ENCODE measurements around the gene CLPTM1L.

The CLPTM1L gene

GRCh38 chr5:1344975-1345838 lies at the start of gene CLPTM1L:
Gene CLPTM1L, minus strand, starts transcription at chr5:1345099. Its CDS starts 258 bp downstream, at chr5:1344841.
- peak; percentile 48 for DNase-seq

DNA sequence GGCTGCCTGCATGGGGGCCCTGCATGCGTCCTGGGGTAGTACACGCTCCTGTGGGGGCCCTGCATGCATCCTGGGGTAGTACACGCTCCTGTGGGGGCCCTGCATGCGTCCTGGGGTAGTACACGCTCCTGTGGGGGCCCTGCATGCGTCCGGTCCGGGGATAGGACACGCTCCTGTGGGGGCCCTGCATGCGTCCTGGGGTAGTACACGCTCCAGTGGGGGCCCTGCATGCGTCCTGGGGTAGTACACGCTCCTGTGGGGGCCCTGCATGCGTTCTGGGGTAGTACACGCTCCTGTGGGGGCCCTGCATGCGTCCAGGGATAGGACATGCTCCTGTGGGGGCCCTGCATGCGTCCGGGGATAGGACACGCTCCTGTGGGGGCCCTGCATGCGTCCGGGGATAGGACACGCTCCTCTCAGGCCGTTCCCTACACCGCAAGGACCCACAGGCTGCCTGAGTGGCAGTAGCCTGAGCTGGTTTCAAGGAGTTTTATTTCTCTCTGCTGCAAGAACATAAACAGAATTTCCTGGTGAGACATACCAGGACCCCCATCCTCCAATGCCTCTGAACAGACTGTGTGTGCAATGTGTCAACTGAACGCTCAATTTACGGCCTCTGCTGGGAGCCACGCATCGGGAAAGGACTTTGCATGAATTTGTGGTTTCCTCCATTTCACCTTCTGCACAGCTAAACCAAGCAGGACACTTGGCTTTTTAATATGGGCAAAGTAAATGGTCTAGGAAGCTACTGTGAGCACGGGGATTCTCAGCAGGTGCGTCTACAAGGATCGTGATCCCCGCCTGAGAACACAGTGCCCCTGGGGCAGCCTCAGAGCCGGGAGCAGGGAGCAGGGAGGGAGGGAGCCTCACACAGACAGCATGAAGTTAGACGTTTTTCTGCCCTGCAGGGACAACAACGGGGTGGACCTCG lies 48.9 kb upstream of the CLPTM1L start:
- DNase-seq, result no peak

- DNase-seq, result no peak
These were observed 48.1 kb upstream of the CLPTM1L start for GRCh38 chr5:1392801-1393565.

DNA sequence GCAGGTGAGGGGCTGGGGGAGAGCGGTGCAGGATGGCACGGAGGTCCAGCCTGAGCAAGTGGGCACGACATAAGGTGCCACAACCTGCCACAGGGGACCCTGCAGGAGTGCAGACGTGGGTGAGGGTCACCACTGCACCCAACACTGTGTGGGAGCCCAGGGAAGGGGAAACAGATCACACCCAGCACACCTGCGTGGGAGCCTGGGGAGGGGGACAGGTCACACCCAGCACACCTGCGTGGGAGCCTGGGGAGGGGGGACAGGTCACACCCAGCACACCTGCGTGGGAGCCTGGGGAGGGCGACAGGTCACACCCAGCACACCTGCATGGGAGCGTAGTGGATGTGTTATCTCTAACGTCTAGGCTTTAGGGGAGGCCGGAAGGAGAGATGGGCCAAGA lies 47.4 kb upstream of the CLPTM1L start:
- no peak for DNase-seq

GRCh38 chr5:1391691-1392090 lies 46.8 kb upstream of the CLPTM1L start:
- no peak for DNase-seq

GRCh38 chr5:1390861-1391600 lies 46.1 kb upstream of the CLPTM1L start:
- no peak for DNase-seq

- DNase-seq, result no peak
These were observed 45.4 kb upstream of the CLPTM1L start for GRCh38 chr5:1390333-1390732.

GRCh38 chr5:1388383-1388967 lies 43.6 kb upstream of the CLPTM1L start:
- DNase-seq, result no peak

DNA sequence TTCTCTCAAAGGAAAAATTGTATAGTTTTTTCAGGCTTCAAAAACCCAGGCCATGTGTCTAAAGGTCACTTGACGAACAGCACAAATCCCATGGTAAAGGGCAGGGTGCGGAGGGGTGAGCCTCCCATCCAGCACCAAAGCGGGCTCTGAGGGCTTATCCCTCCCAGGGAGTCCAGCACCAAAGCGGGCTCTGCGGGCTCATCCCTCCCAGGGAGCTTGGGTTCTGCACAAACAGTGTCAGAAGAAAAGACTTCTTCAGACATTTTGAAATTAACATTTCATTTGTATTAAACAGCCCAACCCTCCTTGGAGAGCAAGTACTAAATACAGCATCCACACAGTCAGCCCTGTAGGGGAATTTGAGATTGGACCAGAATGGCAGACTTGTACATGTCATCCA lies 43.0 kb upstream of the CLPTM1L start:
- no peak for DNase-seq

GRCh38 chr5:1387059-1387755 lies 42.3 kb upstream of the CLPTM1L start:
- no peak for DNase-seq

DNA sequence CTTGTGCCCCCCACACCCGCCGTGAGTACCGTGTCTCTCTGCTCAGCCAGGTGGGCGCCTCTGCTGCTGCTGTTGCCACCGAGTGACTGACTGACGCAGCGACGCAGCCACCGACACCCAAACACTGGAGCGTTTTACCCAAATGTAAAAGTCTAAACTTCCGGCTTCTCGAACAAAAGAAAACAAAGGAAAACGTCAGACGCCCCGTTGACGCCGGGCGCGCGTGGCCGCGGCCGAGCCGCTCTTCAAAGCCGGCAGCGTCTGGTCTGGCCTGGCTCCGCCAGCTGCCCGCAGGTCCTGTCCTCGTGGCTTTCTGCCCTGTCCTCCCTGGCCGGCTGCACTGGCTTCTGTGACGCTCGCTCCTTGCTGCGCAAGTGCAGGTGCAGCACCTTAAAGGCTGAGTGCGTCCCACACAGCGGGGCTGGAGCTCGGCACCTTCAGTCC lies 41.4 kb upstream of the CLPTM1L start:
- DNase-seq, result no peak

DNA sequence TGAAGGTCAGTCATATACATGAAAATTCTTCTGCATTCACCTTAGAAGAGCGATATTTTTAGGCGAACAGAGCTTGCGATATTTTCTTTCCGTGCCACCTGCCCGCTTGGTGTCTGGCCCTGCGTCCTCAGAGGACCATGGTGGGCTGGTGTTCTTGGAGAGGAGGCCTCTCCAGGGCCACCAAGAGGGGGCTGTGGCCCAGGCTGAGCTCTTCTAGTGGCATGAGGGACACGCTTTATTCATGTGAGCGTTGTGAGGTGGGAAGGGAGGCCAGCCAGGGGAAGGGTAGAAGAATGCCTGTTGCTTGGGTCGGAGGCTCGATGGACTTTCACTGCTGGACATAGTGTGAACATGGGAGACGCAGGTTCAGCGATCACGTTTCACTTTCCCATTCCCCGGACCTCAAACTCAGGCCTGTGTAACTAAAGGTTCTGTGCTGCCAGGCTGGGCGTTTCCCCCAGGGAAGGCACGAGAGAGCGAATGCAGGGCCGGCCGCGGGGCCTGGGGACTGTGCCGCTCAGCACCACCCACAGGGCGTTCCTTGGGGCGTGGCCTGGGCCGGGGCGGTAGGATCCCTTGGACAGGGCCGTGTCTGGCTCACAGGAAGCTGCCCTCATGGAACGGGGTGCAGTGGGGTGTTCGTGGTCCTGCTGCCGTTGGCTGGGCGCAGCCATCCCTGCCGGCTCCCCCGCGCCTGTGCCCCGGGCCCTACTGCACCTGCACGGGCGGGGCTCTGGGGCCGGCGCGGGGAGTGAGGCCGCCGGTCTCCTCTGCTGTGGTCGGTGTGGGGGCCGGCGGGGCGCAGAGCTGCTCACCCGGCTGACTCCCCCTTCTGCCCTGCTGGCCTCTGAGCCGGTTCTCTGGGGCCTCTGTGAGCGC lies 40.7 kb upstream of the CLPTM1L start:
- DNase-seq, result peak; percentile 21

GRCh38 chr5:1384521-1384920 lies 39.6 kb upstream of the CLPTM1L start:
- no peak for DNase-seq

GRCh38 chr5:1383886-1384401 lies 39.0 kb upstream of the CLPTM1L start:
- DNase-seq, result no peak

GRCh38 chr5:1383344-1383743 lies 38.4 kb upstream of the CLPTM1L start:
- DNase-seq, result no peak

DNA sequence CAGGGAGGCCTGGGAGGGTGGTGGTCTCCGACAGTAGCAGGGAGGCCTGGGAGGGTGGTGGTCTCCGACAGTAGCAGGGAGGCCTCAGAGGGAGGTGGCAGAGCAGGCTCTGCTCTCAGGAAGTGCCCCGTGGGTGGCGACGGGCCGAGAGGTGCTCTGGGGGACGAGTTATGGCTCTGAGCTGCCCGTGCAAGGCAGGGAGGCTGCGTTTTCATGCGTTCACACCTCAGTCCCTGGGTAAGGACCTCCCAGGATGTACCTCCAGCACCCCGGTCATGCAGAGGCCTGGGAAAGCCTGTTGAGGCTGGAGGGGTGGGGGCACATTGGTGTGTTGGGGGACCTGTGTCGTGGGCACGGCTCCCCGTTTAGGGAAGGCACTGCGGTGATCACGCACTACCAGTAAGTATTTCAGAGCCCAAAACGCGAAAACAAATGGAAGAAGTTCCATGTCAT lies 37.4 kb upstream of the CLPTM1L start:
- DNase-seq, result no peak

DNA sequence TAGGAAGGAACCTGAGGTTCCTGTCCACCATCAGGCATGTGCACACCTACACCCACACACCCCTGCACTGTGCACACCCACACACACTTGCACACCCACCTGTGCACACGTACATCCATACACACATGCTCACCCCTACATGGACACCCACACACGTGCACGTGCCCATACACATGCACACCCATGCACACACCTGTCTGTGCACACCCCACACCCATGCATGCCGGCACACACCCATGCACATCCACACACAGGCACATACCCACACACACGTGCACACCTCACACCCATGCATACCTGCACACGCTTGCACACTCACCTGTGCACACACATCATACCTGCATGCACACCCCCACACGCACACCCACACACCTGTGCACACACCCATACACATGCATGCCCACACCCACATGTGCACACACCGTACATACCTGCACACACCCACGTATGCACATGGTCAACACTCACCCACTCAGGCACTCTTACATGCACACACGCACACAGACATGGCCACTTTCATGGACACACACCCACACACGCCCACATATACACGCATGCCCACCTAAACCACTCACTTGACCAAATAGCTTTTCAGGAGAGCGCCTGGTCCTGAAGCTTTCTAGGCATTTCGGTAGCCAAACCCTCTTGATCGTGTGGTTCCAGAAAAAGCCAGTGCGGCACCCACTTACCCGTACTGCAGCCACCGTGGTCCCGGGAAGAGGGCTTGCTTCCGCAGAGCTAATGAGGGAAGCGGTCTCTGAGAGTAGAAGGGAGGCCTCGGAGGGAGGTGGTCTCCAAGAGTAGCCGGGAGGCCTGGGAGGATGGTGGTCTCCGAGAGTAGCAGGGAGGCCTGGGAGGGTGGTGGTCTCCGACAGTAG lies 36.7 kb upstream of the CLPTM1L start:
- DNase-seq, result no peak

GRCh38 chr5:1380910-1381309 lies 36.0 kb upstream of the CLPTM1L start:
- DNase-seq, result no peak

Measured in kidney glomerular epithelial cell (primary cell).